NCI-H69 (cell line): ENCODE results near the gene SPATA13.
A peak's percentile ranks its signal among the peaks of the same experiment; 100 is the strongest.

Source experiments
- DNase-seq: peaks from one replicate; lab custom pipeline; 2025; lab: John Stamatoyannopoulos, UW

Gene SPATA13

DNA sequence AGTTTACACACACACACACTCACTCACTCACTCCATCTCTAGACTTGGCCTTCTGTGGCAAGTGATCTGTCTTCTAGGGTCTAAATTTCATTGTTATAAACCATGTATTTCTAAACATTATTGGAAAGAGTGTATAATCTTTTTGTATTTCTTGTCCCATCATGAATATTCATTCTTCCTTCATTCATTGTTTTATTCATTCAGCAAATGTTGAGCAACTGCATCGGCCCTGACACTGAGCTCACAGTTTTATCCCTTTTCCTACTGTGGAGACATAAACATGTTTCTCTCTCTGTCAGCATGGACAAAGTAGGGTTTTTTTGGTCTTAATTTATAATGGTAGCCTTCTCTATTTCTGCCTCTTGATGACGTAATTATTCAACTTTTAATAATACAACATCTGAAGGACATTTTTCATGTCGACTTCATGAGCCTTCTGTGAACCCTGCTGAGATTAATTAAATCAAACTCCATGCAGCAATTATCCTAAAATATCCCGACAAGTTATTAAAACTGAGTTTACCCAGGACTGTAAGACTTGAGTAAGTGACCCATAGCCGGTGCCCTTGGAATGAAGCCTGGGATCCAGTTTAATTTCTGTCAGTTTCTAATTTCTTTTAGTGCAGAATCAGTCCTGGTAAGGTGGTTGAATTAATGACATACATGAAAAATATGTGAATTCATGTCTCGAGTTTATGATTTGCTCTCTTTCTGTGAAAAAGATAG is 7.3 kb downstream of the SPATA13 start:
- peak; percentile 14 for DNase-seq

DNA sequence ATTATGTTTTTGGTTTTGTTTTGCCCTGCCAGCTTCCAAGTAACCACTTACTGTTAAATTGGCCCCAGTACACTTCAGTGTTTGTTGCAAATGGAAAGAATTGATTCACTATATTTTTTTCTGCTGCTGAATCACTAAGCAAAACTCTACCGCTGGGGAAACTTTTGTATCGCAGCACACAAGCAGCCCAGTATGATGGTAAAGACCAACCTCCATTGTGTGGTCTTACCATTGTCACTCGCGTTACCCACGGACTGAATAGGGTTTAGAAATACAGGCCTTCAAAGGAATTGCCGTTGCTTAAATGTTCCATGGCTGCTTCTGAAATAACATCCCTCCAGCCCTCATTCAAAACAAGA is 7.9 kb downstream of the SPATA13 start:
- DNase-seq = no peak

DNA sequence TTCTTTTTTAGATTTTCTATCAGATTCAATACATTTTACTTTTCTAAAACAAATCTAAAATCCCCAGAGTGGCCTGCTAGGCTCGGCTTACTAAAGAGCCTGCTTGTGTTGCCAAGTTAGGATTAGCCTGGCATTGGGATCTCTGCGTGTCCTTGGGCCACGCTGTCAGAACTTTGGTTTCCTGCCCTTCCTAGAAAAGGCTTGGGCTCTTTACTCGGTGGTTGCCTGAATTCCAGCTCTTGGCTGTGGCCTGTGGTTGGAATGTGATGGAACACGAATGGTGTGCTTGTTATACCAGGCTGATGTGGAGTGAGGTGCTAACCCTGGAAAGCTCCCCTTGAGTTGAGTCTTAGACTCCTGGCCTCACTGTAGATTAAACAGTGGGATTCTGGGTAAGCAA is 8.5 kb downstream of the SPATA13 start:
- no peak for DNase-seq

DNA sequence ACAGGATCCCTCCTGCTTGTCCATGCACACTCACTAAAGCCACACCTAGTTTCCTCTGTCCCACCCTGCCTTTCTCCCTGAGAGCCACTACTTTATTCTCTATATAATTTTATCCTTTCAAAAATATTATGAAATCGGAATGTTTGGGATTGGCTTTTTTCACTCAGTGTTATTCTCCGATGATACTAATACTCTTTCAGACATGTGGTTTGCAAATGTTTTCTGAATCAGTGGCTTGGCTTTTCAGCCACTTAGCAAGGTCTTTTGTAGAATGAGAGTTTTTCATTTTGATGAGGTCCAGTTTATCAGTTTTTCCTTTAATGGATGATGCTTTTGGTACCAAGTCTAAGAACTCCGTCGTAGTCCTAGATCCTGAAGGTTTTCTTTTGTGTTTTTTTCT is 11.6 kb downstream of the SPATA13 start:
- DNase-seq = no peak

DNA sequence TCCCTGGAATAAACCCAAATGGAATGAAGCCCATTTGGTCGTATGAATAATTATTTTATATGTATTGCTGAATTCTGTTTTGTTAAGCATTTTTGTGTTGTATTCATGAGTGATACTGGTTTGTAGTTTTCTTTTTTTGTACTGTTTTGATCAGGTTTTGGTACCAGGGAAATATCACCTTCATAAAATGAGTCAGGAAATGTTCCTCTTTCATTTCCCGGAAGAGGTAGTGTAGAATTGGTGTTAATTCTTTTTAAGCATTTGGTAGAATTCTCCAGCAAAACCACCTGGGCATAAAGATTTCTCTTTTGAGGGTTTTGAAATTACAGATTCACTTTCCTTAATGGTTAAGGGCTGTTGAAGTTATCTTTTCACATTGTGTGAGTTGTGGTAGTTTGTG is 13.3 kb downstream of the SPATA13 start:
- DNase-seq = no peak

DNA sequence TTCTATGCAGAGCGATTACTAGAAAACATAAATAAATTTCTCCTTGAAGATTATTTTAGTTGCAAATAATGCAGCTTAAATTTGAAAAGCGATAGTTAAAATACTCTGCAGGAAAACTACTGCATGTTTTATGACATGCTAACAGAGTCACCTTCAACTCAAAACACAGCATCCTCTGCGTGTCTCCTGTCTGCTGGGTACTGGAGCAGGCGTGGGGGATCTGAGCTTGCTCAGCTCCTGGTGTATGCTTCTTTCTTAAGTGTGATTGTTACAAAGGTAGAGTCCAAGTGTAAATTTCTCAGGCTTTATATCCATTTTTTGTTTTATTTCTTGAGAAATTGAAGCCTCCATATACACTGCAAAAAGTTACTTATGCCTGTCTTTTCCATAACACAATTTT is 15.3 kb downstream of the SPATA13 start:
- no peak for DNase-seq

DNA sequence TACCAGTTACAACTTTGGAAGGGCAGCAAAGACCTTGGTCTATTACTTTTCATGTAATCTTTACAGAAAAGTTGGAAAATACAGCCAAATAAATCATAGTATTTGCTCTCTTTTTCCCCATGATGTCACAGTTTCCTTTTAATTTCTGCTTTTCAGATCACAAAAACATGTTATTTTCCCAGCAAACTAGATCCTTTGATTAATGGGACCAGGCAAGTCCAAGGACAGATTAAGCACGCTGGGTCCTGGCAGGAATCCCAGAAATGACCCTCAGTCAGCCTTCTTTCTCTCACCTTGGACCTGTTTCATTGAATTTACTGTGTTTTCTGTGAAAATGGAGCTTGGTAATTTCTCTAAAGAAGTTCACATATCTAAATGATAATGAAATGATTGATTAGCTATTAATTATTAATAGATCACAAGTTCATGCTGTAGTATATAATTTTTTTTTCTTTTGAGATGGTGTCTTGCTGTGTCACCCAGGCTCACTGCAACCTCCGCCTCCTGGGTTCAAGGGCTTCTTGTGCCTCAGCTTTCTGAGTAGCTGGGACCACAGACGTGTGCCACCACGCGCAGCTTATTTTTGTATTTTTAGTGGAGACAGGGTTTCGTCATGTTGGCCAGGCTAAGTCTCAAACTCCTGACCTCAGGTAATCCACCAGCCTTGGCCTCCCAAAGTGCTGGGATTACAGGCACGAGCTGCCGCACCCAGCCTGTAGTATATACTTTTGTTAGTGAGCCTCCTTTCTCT is 16.0 kb downstream of the SPATA13 start:
- DNase-seq = peak; percentile 67

DNA sequence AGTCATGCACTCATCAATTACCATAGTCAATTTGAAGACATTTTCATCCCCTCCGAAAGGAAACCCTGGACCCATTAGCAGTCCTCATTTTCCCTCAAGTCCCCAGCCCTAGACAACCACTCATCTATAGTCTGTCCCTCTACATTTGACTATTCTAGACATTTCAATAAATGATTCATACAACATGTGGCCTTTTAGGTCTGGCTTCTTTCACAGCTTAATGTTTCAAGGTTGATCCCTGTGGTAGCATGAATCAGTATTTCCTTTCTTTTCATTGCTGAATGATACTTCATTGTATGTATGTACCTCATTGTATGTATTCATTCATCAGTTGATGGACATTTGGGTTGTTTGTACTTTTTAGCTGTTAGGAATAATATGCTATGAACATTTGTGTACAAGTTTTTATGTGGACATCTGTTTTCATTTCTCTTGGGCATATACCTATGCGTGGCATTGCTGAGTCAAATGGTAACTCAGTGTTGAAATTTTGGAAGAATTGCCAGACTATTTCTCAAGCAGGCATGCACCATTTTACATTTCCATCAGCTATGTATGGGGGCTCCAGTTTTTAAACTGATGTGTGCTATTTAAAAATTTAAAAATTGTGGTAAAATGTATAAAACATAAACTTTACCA is 18.4 kb downstream of the SPATA13 start:
- no peak for DNase-seq

DNA sequence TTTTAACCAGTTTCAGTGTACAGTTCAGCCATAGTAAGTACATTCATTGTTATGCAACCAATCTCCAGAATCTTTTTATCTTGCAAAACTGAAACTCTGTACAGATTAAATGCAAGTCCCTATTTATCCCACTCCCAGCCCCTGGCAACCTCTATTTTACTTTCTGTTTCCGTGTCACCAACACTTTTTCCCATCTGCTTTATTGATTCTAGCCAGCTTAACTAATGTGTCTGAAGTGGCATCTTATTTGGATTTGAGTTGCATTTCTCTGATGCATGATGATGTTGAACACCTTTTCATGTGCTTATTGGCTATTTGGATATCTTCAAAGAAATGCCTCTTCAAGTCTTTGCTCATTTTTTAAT is 18.9 kb downstream of the SPATA13 start:
- DNase-seq = no peak

DNA sequence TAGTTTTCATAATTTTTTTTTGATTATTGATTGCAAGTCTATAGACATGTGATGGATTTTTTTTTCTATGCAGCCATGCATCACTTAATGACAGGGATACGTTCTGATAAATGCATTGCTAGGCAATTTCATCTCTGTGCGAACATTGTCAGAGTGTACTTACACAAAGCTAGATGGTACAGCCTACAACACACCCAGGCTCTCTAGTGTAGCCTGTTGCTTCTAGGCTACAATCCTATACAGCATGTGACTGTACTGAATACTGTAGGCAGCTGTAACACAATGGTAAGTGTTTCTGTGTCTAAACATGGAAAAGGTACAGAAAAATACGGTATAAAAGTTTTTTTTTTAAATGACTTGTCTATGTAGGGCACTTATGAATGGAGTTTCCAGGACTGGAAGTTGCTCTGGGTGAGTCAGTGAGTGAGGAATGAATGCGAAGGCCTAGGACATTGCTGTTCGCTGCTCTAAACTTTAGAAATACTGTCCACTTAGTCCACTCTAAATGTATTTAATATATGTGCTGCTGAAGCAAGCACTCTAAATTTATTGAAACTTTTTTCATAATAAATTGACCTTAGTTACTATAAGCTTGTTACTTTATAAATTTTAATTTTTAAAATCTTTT is 20.3 kb downstream of the SPATA13 start:
- no peak for DNase-seq

DNA sequence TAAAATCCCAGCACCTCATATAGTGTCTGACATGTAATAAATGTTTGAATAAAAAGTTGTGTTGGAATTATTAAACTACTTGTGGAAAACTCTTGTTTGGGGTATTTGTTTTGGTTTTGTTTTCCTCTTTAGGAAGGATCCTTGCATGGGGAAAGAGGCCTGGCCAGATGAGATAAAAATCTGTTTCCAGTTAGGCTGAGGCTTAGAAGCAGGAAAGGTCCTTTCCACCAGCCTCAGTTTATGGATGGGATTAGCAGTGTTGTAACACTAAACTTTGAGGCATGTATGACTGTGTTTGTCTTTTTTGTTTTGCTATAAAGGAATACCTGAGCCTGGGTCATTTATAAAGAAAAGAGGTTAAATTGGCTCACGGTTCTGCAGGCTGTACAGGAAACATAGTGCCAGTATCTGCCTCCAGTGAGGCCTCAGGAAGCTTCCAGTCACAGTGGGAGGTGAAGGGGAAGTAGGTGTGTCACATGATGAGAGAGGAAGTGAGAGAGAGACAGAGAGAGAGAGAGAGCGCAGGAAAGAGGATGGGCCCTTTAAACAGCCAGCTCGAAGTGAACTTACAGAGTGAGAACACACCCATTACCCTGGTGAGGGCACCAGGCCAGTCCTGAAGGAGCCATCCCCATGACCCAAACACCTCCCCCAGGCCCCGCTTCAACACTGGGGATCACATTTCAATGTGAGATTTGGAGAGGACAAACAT is 21.6 kb downstream of the SPATA13 start:
- no peak for DNase-seq

DNA sequence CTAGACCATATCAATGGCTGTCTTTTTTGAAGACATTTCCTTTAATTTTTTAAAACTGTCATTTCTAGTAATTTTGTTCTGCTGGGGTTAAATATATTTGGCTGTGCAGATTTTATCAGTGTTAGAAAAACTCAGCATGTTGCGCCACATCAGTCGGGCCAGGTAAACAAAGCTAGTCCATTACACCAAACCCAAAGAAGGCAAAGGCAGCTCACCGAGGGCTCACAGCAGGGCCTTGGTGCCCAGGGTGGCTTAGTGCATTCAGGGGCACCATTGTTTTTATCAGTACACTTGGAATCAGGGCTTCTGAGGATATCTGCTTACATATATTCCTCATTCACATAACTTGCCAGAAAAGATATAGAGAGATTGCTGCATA is 22.2 kb downstream of the SPATA13 start:
- no peak for DNase-seq

DNA sequence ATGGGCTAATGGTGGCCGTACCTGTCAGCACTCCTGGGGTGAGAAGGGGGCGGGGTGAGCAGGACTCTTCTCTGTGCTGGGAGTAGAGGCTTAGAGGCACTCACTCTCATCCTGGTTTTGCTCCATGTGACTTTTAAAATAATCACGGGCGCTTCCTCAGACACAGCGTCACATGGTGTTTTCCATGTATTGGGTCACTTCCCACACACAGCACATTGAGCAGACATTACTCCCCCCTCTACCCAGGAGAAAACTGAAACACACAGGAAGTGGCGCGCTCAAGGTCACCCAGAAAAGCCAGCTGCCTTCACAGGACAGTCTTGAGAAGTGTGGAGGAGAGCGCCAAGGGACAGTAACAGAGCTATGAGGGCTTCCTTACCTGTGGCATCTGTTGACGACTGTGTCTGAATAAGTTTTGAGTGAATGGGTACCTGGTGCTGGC is 23.2 kb downstream of the SPATA13 start:
- no peak for DNase-seq

DNA sequence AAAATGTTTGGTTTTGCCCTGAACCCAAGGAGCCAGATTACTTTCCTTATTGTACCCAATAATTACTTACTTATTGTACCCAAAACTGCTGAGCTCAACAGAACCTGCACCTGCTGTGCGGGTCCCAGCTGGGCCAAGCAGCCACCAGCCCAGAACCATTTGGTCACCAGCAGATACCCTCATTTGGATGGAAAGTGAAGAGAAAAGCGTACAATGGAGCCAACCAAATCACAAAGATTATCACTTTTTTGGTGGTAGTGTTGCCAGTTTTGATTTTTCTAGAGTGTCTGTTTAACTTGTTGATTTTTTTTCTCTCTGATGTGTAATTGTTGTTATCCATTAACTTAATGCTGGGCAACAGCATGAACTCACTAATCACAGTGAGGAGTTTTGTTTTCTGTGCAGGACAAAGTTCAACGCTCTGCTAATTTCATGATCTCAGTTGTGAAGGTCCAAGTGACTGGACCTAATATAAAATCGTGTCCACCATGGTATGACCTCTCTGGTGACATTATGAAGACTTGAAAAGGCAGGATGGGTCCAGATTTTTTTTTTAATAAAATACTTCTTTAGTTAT is 23.8 kb downstream of the SPATA13 start:
- no peak for DNase-seq

DNA sequence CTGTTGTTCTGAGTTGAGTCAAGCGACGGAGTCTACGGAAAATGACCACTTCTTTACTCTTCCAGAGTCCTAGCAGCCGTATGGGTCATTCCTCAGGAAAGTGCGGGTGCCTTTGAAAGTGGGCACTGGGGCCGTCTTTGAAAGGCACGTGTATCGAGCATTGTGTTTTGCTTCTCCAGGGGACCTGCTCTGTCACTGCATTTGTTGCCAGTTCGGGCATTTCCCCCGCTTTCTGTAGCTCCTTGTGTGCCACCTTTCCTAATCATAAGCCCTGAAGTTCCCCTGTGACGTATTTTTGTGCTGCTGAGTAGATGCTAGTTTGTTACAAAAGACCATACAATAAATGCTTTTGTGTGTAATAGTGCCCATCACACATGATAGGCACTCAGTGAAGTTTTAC is 24.4 kb downstream of the SPATA13 start:
- no peak for DNase-seq

DNA sequence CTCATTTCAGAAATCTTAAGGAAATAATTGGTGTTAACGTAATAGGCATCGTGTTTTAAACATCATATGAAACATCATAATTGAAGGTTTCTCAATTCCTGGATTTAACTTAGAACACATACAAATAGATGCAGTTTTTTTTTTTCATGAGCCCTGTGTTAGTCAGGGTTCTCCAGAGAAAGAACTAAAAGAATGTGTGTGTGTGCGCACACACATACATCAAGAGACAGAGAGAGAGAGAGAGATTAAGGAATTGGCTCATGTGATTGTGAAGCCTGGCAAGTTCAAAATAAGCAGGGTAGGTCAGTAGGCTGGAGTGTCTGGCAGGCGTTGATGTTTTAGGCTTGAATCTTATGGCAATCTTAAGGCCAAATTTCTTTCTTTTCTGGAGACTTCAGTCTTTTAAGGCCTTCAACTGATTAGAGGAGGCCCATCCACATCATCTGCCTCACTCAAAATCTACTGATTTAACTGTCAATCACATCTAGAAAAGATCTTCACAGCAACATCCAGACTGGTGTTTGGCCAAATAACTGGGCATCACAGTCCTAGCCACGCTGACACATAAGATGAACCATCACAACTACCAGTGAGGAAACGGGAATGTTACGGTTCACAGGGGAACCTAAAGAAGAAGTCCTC is 25.2 kb downstream of the SPATA13 start:
- no peak for DNase-seq

DNA sequence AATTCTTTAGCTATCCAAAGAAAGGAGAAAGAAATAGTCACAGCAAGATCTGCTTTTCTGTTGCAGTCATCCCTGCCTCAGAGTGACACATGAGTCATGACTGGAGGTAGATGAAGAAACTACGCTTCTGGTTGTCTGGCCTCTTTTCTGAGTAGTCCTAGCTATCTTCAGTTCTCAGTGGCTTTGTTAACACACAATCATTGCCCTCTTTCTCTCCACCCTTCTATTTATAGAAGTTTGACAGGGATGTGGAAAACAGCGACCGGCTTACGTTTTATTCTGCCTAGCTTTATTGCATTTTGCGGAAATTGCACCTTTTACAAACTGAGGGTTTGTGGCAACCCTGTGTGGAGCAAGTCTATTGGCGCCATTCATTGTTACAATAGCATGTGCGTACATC is 26.7 kb downstream of the SPATA13 start:
- no peak for DNase-seq

DNA sequence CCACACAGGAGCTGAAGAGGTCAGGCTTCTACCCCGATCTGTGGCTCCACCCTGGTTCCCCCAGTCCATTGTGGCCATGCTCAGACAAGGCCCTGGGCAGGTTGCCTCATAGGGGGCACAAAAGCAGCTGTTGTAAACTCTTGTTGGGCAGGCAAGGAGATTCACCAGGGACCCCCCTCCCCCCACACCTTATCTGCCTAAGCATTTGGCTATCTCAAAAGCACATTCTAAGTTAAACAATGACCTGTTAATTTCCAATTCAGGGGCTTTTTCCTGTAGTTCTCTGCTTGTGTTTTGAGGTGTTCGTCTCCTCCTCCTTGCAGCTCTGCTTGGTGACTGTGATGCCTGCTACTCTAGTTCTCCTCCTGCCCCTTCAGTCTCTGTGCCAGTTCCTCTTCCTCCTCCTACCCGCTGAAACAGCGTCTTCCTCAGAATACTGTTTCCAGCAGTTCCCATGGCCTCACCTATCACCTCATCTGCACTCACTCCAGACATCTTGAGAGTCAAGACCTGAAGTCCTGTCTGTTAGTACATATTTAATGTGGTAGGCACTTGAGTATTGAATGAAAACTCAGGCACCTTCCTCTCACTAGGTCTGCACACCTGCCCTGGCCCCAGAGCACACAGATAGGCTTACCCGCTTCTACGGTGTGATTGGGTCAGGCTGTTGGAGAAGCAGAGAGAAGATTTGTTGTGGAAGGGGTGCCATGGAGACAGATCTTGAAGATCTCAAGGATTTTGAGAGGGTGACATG is 31.7 kb downstream of the SPATA13 start:
- no peak for DNase-seq

DNA sequence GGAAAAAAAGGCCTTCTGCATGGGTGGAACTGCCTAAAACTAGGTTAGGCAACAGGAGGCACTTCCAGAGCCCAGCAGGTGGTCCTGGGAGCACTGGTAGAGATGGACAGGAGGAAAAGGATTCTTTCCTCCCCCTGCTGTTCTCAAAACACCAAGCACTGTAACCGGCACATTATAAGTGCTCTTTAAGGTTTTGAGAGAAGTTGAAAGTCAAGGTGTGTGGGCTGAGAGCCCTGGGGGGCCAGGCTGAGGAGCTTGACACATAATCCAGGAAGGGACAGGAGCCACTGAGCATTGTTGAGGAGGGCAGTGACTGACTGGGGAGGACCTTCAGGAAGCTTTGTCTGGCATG is 32.3 kb downstream of the SPATA13 start:
- no peak for DNase-seq

DNA sequence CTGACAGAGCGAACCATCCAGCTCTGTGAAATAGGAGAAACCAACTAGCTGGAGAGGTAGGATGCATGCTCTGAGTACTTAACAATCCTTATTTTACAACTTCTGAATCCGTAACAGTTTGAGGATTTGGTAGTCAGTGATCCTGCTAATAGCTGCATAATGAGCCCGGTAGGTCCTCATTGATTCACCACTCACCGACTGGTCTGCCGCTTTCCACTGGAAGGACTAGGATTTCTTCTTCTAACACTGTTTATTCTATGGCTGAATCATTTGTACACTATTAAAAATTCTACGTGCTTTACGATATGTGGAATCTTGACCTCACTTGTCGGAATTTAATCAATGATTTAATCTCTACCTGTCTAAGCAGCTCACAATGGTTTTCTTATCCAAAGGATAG is 33.9 kb downstream of the SPATA13 start:
- DNase-seq = no peak

DNA sequence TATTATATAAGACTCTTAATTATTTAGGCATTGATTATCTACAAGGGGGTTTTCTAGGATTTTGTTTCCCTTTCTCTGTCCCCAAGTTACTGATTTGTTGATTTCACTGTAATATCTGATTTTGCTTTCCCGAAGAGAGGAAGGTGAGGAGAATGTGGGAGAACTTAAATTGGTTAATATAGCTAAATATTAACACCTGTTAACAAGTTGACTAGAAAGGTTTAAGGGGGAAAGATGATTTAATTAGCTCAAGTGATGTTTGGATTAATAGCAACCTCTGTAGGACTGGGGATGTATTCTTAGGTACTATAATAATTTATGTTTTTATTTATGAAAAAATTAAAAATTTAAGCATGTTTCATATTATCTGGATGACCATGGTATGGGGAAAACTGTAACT is 35.1 kb downstream of the SPATA13 start:
- DNase-seq = no peak
